SHP77 treated with DMSO at 0.1 percent for 48 hours (cell line): Measurements from ENCODE around the gene NEUROG3.
"Not testable (repeated sequence)": the region's sequence is repeated elsewhere in the genome, so short reads cannot be mapped to it uniquely, and the experiment has no call there.

ENCODE experiments used
- DNase-seq: peaks from one replicate; lab custom pipeline; 2025; lab: John Stamatoyannopoulos, UW

Gene NEUROG3

DNA sequence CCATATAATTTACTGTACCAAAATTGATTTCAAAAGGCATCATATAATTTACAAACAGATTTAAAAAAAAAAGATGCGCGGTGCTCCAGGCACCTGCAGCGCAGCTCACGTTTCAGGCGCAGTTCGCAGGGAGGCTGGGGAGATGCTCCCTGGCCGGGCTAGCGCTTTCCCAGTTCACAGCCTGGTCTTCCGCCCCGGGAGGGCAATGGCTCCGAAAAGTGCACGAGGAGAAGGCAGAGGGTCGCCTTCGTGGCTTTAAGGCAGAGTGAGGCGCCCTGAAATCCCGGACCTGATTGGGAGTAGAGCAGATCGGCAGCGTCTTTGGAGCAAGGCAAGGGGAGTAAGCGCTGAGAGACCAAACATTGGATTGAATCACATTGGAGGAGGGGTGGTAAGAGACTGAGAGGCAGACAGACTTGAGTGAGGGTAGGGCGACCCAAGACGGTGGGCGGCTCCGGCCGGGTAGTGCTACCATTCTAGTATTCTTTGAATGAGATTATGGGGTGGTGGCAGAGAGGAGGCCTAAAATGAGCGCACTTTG, 1.5 kb downstream of the NEUROG3 start:
- no peak for DNase-seq

DNA sequence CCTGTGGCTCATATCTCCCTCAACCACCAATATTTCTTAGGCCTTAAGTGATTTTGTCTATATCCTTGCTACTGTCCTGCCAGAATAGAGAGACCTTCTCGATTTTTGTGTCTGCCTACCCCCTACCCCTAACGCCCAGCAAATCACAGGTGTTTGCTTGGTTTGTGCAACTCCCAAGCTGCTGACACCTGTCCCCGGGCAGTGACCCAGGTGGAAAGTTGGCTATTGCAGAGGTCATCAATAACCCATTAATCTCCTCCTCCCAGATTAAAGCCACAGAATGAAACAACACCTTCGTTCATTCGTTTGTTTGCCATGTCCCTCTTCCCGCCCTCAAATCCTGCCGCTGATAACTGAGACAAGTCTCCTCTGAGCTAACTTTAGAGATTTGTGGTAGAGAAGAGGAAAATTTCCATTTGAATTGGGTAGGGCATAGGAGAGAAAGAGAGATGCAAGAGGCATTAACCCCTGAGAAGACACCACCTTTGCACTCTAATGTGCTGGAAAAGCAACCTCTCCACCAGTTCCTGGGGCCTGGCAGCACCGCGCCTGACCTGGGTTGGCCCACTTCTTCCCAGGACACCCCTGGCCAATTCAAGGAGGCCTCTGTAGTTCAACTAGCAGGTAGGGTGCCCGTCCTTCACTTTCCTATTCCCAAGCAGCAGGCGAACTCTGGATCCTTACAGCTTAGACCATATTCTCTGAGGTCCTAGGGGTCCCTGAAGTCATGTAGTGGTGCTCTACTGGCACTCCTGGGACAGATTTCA, 3.0 kb downstream of the NEUROG3 start:
- DNase-seq, result no peak

DNA sequence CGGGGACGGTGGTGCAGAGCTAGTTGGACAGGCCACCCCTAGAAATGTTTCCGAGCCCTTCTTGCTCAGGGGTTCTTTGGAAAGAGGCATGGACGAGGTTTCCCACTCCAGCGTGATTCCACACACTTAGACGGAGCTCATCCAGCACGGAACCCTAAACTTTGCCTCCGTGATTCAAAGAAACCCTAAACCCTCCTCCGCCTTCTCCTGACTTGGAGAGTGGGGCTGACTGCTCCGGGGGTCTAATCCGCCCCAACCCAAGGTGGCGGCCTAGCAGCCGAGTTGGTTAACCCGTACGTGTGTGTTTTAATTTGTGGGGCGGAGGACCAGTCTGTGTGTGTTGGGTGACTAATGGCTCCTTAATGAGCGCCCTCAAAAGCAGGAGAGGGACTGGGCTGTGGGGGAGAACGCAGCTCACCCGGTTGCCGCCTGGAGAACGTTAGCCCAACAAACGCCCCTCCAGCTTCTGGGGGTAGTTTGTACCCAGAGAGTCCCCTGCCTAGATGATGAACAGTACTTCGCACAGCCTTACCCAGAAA, 3.8 kb downstream of the NEUROG3 start:
- no peak for DNase-seq

DNA sequence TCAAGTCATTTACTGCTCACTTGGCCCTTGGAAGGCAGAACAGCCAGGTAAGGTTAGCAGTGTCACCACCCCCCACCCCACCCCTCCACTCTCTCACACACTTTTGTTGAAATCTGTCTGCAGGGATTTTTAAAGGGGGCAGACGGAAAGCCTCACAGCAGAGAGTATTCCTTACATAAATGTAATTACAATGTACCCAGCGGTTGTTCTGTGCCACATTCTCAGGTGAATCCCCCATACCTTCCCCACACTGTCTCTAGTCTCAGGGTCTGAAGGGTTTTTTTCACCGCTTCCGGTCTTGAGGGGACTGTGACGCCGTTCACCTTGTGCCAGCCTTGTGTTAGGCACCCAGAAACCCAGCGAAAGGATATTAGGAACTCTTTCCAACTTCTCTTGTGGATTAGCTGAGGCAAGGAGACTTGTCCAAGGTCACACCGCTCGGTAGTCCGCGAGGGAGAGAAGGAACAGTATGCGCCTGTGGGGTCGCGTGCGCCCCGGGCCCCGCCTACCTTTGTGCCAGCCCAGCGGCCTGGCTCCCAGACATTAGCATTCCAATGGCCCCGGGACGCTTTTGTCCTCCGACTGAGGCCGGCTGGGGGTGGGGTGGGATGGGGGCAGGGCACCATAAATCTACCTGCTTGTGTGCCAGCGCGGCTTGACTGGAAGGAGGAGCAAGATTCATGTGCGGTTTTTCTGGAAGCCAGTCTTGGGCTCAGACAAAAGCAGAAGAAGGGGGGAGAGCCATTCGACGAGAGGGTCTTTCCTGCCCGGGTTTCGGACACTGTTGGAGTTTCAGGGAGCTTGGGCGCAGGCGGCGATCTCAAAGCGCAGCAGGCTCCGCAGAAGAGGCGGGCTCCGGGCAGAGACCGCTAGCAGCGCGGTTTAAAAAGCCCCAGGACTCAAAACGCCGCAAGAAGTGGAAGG, 4.5 kb downstream of the NEUROG3 start:
- DNase-seq, result no peak

DNA sequence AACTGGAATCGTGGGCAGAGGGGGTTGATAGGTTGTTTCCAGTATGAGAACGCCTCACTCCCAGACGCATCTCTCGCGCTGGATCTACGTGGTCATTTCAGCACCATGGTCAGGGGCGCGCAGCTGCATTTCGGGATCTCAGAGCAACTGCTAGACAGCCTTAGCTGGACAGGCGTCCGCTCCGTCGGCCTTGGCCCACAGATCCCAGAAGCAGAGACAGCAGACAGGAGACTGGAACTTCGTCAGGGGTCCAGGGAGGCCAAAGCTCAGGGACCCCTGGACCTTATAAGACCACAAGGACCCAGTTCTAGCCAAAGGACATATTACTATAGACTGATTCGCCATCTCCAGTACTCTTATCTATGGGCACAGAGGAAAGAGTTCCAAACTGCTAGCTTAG, 5.3 kb downstream of the NEUROG3 start:
- no peak for DNase-seq

DNA sequence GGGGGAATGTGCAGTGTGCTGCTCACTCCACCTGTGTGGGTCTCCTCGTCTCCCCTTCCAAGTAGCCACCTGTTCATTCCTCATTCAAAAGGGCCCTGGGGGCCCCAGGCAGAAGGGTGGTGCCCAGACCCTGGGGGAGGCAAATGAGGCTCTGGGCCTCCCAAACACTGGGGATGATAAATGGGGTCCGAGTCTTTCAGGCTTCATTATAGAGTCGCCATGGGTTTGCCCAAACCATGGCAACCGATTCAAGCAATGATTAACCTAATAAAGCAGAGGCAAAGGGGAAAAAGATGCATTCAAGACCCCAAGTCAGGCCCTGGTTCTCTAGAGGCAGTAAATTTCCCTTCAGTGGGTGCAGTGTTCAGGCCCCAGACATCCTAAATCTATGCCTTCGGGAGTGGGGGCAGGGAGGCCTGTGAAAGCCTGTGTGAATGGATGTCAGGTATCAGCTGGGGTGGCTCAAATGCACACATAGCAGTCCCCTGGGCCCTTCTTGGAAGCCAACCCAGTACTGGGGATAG, 10.4 kb downstream of the NEUROG3 start:
- no peak for DNase-seq

DNA sequence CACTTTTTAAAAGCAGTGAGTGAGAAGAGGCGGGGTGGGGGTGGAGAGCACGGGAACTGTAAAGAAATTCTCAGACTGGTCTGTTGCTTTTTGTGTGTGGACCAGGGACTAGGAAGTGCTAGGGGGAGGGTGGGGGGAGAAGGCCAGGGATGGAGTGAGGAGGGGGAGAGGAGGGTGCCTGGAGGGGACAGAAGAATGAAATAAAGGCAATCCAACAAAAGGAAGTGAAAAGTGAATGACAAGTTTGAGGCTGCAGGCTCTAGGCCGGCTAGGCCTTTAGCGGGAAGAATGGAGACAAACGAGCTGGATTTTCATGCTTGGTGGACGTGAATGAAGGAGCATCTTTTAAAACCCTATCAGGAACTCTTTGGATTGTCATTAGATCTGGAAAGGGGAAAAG, 13.7 kb downstream of the NEUROG3 start:
- DNase-seq, result no peak

DNA sequence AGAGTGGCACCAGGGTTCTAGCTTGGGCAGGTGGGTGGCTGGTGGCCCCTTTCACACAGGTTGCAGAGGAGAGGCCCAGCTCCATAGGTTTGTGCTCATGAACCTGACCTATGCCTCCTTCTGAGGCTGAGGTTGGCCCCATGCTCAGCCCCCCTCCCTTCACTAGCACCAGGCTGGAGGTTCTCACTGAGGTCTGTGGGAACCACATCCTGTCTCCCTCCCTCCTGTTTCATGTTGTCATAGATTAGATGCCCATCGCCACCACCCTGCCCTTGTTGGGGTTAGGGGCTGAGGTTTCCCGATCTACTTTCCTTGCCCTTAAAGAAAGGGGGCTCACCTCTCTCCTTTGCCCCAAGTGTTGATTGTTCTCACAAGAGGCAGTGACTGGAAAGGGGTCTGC, 14.7 kb downstream of the NEUROG3 start:
- DNase-seq, result no peak

DNA sequence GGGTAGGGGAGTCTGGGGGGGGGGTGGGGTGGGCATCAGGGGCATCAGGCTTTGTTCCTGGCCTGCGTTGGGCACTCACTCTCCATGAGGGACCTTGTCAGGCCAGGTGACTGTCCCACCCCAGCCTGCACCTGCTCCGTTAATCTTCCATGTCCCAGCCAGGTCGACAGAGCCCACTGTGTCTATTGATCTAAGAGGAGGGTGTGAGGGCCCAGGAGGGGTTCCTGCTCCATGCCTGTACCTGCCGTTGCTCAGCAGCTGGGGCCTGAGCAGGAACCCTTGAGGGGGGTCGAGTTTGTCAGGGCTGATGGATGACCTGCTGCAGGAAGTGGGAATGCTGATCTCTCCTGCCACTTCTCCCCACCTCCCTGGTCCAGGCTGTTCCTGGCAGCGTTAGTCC, 18.6 kb downstream of the NEUROG3 start:
- no peak for DNase-seq

DNA sequence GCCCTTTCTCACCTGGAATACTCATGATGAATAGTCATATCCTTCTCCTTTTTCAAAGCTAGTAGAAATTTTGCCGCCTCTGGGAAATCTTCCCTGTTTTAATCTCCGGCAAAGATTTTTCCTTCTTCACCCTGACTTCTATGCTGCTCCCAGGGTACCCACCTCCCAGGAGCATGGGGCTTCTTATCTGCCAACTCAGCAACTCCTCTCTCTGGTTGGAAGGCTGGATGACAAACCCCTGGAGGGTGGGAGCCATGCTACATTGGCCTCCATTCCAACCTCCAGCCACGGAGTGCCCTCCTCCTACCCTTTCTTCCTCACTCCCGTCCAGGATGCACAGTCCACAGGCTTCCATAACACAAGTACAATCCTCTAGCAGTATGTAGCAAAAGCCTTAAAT, 19.9 kb downstream of the NEUROG3 start:
- no peak for DNase-seq

DNA sequence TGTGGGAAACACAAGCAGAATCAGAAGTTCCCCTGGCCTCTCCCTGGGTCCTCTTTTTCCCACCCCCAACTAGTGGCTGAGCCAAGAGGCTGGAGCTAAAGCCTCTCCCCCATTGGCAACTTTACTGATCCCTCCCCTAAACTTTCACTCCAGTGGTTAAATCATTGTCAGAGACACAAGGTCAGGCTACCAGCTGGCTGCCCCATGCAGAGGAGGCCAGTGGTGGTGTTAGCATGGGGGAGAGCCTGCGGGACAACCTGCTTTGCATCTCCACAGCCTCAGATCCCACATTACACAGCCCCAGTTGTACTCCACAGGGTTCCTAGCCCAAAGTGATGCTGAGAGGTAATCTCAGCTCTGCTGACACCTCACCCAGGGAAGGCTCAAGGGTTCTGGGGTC, 21.0 kb downstream of the NEUROG3 start:
- DNase-seq, result no peak

DNA sequence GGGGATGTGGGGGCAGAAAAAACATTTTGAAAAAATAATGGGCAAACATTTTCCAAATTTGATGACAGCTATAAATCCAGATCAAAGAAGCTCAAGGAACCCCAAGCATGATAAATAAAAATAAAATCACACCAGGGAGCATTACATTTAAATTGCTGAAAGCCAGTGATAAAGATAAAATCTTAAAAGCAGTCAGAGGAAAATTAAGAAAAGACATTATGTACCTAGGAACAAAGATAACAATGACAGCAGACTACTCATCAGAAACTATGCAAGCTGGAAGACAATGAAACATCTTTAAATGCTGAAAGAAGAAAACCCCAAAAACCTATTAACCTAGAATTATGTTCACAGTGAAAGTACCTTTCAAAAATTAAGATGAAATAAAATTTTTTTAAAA, 23.3 kb downstream of the NEUROG3 start:
- DNase-seq, result no peak

DNA sequence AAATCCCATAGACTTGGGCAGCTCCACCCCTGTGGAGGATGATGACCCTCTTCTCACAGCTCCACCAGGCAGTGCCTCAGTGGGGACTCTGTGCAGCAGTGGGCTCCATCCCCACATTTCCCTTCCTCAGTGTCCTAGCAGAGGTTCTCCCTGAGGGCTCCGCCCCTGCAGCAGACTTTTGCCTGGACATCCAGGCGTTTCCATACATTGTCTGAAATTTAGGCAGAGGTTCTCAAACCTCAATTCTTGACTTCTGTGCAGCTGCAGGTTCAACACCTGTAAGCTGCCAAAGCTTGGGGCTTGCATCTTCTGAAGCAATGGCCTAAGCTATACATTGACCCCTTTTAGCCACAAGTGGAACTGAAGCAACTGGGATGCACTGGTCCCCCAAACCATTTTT, 31.8 kb downstream of the NEUROG3 start:
- DNase-seq, result no peak

DNA sequence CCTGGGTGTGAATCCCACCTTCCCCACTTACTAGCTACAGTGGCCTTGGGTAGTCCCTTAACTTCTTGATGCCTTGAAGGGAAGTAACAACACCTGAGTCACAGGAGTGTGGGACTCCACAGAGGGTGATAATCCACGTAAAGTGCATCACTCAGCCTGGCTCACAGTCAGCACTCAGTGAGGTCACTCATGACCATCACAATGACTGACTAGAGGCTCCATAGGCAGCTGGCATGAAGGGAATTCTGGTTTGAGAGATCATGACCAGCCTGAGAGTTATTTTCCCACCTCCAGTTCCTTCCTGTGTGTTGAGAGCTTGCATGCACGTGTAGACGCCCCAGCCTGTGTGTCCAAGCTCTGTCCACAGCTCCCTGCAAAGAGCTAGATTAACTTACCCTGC, 34.8 kb downstream of the NEUROG3 start:
- DNase-seq, result no peak

DNA sequence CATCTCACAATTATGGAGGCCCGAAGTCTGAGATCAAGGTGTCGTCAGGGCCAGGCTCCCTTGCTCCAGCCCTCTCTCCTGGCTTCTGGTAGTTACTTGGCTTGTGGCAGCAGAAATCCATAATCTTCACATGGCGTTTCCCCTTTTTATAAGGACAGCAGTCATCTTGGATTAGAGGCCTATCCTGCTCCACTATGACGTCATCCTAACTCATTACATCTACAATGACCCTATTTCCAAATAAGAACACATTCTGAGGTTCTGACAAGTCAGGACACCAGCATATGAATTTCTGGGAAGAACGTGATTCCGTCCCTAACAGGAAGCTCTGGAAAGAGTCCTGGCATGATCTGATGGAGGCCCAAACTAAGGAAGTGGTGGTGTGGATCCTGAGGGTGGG, 35.8 kb downstream of the NEUROG3 start:
- no peak for DNase-seq

DNA sequence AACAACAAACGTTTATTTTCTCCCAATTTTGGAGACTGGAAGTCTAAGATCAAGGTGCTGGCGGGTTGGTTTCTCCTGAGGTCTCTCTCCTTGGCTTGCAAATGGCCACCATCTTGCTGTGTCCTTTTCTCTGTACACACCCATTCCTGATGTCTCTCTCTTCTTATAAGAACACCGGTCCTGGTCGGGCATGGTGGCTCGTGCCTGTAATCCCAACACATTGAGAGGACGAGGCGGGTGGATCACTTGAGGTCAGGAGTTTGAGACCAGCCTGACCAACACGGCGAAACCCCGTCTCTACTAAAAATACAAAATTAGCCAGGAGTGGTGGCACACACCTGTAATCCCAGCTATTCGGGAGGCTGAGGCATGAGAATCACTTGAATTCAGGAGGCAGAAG, 36.7 kb downstream of the NEUROG3 start:
- not testable (repeated sequence) for DNase-seq

DNA sequence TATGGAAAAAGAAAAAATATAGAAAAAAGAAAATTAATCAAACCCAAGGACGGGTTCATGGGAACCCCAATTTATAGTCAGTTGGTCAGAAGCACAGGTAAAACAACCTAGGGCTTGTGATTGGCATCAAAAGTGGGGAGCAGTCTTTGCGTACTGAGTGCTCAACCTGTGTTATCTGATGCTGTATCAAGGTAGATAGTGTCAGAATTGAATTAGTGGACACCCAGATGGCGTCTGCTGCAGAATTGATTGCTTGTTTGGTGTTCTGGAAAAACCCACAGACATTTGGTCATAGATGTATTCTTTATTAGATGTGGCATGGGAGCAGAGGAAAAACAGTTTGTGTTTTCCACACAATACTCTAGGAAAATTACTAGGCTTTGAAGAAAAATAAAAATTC, 39.6 kb downstream of the NEUROG3 start:
- no peak for DNase-seq

DNA sequence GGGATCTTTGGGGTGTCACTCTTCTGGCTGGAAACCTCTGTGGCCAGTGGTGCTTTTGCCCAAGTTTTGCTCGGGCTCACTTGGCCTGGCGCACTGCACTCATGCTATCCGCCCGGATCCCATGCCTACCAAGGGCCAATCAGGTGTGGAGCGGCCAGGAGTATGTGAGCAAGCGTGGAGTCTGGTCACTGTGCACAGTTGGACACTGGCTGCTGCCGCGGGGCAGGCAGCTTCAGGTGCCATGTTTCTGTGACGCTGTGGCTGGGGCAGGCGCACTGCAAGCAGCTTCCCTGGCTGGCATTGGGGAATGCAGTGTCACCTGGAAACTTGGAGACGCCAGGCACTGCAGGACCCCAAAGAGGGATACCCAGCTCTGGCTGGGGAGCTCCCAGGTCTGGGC, 45.3 kb downstream of the NEUROG3 start:
- DNase-seq, result no peak
